GM23338 (cell line): ENCODE measurements around the gene ANKRD22.

Source experiments
- CREB1 ChIP-seq: fragments of 250-450 bp; sonication (Bioruptor Pico); IDR thresholded peaks from 2 replicates; pipeline ENCODE4 v1.5.0; 2020; ENCODE audit warnings: low read depth, mild to moderate bottlenecking, moderate library complexity
- CTCF ChIP-seq, 2 experiments: fragments of 200-600 bp in 1 of 2; sonication (generic) in 1 of 2; conservative IDR thresholded peaks; 2 replicates each; pipeline versions ENCODE4 v1.5.1 to v1.6.1; 2016 to 2017; ENCODE audit warnings: antibody characterized with exemption in 2 of 2, low read depth in 2 of 2, mild to moderate bottlenecking in 2 of 2, moderate library complexity in 1 of 2
- EZH2 ChIP-seq: fragments of 200-600 bp; sonication (generic); IDR thresholded peaks from one replicate; pipeline ENCODE4 v1.8.0; 2017; ENCODE audit warnings: antibody characterized with exemption, mild to moderate bottlenecking, low read depth; ENCODE audit not compliant: unreplicated experiment
- EZH2phosphoT487 ChIP-seq: fragments of 200-600 bp; sonication (generic); IDR thresholded peaks from one replicate; pipeline ENCODE4 v1.8.1; 2018; ENCODE audit warnings: antibody characterized with exemption; ENCODE audit not compliant: unreplicated experiment
- NANOG ChIP-seq: IDR thresholded peaks from 2 replicates; pipeline ENCODE4 v1.6.1; 2016; ENCODE audit warnings: antibody characterized with exemption, borderline replicate concordance
- POLR2AphosphoS5 ChIP-seq: IDR thresholded peaks from 2 replicates; pipeline ENCODE4 v1.6.1; 2016; ENCODE audit warnings: antibody characterized with exemption, low read depth
- REST ChIP-seq: IDR thresholded peaks from one replicate; pipeline ENCODE4 v1.6.1; 2018; ENCODE audit warnings: antibody characterized with exemption; ENCODE audit not compliant: unreplicated experiment

GRCh38 chr10:88831709-88832108 is 19.9 kb downstream of the ANKRD22 start:
- no peak for TF ChIP-seq CTCF (conservative IDR thresholded peaks at IDR 0.05; ENCODE audit: low read depth in 2 of 2)
- no peak for TF ChIP-seq EZH2phosphoT487
- TF ChIP-seq EZH2: no peak
- no peak for TF ChIP-seq REST
- no peak for TF ChIP-seq CREB1
- TF ChIP-seq POLR2AphosphoS5: no peak
- TF ChIP-seq NANOG: no peak
